ENCODE measurements around the gene PYCARD. TPM values are rescaled to one million over a fixed set of nuclear protein-coding genes. Genes with fewer than 3 reads are reported as not detected.
"Not testable (repeated sequence)": the region's sequence is repeated elsewhere in the genome, so short reads cannot be mapped to it uniquely, and the experiment has no call there.

PYCARD gene
- total RNA-seq (55.3 TPM), polyA plus RNA-seq (62.7 TPM)
- long read RNA-seq, donor 1, transcript PYCARD-201 (3 exons, 990 nt), result major isoform, 5 of 6 reads
- long read RNA-seq, donor 1, partial matches to known transcripts, result 0 of 6 reads
- long read RNA-seq, donor 1, other reads (novel, unspliced or antisense), result 0 of 6 reads
- long read RNA-seq, donor 2, result 0 reads
- long read RNA-seq, donor 3, transcript PYCARD-202 (2 exons, 696 nt), result minor isoform, 9 of 74 reads
- long read RNA-seq, donor 3, transcript PYCARD-204 (2 exons, 650 nt), result minor isoform, 11 of 74 reads
- long read RNA-seq, donor 3, transcript PYCARD-201 (3 exons, 990 nt), result major isoform, 42 of 74 reads
- long read RNA-seq, donor 3, partial matches to known transcripts, result 12 of 74 reads
- long read RNA-seq, donor 3, other reads (novel, unspliced or antisense), result 0 of 74 reads
- long read RNA-seq, donor 4, transcript PYCARD-204 (2 exons, 650 nt), result minor isoform, 5 of 42 reads
- long read RNA-seq, donor 4, transcript PYCARD-201 (3 exons, 990 nt), result major isoform, 20 of 42 reads
- long read RNA-seq, donor 4, transcript PYCARD-202 (2 exons, 696 nt), result minor isoform, 5 of 42 reads
- long read RNA-seq, donor 4, partial matches to known transcripts, result 12 of 42 reads
- long read RNA-seq, donor 4, other reads (novel, unspliced or antisense), result 0 of 42 reads
- long read RNA-seq, donor 5, transcript PYCARD-201 (3 exons, 990 nt), result major isoform, 41 of 50 reads
- long read RNA-seq, donor 5, transcript PYCARD-204 (2 exons, 650 nt), result minor isoform, 5 of 50 reads
- long read RNA-seq, donor 5, partial matches to known transcripts, result 0 of 50 reads
- long read RNA-seq, donor 5, other reads (novel, unspliced or antisense), result 0 of 50 reads
- long read RNA-seq, donor 6, transcript PYCARD-202 (2 exons, 696 nt), result minor isoform, 5 of 29 reads
- long read RNA-seq, donor 6, transcript PYCARD-201 (3 exons, 990 nt), result major isoform, 23 of 29 reads
- long read RNA-seq, donor 6, partial matches to known transcripts, result 0 of 29 reads
- long read RNA-seq, donor 6, other reads (novel, unspliced or antisense), result 0 of 29 reads
- long read RNA-seq, donor 7, transcript PYCARD-204 (2 exons, 650 nt), result minor isoform, 5 of 38 reads
- long read RNA-seq, donor 7, transcript PYCARD-201 (3 exons, 990 nt), result major isoform, 20 of 38 reads
- long read RNA-seq, donor 7, transcript PYCARD-202 (2 exons, 696 nt), result minor isoform, 6 of 38 reads
- long read RNA-seq, donor 7, partial matches to known transcripts, result 7 of 38 reads
- long read RNA-seq, donor 7, other reads (novel, unspliced or antisense), result 0 of 38 reads
- long read RNA-seq, donor 8, transcript PYCARD-201 (3 exons, 990 nt), result major isoform, 12 of 13 reads
- long read RNA-seq, donor 8, partial matches to known transcripts, result 0 of 13 reads
- long read RNA-seq, donor 8, other reads (novel, unspliced or antisense), result 0 of 13 reads
- long read RNA-seq, donor 9, transcript PYCARD-201 (3 exons, 990 nt), result major isoform, 19 of 23 reads
- long read RNA-seq, donor 9, partial matches to known transcripts, result 0 of 23 reads
- long read RNA-seq, donor 9, other reads (novel, unspliced or antisense), result 0 of 23 reads
- long read RNA-seq, donor 10, transcript PYCARD-201 (3 exons, 990 nt), result major isoform, 27 of 31 reads
- long read RNA-seq, donor 10, partial matches to known transcripts, result 0 of 31 reads
- long read RNA-seq, donor 10, other reads (novel, unspliced or antisense), result 0 of 31 reads

GRCh38 chr16:31202414-31203375 is at the start of gene PYCARD:
PYCARD (minus strand) TSS chr16:31202760; CDS start chr16:31202690, 70 bp downstream.
- Histone ChIP-seq H3K4me3 (ENCODE audit: low read length in 2 of 2) (peak within 1 kb of the TSS; percentile 68 to 88), H3K36me3 (ENCODE audit: control insufficient read depth in 2 of 2, insufficient read depth in 2 of 2, low read length in 1 of 2) (peaks cover 10 to 19% of the 10 kb centered on the region in 2 donors), H3K4me1 (ENCODE audit: control insufficient read depth in 2 of 2, insufficient read depth in 2 of 2, low read length in 2 of 2) (peaks cover 10 to 22% of the 10 kb centered on the region in 2 donors), H3K27me3 (ENCODE audit: control insufficient read depth in 2 of 2, insufficient read depth in 1 of 2, low read length in 1 of 2) (peaks cover 0 to 9% of the 10 kb centered on the region in 2 donors), H3K27ac (ENCODE audit: low read depth in 1 of 2, low read length in 1 of 2) (peak within 1 kb of the TSS; percentile 64 to 72), H3K9me3 (ENCODE audit: control insufficient read depth in 2 of 2, insufficient read depth in 1 of 2, low read length in 1 of 2) (no peaks in the 10 kb centered on the region)
- peak in 2 of 9 donors; percentile 24 to 53 for DNase-seq (ENCODE audit: low read depth in 6 of 9, low spot score in 9 of 9)
- 4% methylated on average over 69 of the region's 69 CpGs for WGBS

- Histone ChIP-seq H3K9me3 (ENCODE audit: control insufficient read depth in 2 of 2, insufficient read depth in 1 of 2, low read length in 1 of 2) (no peaks in the 10 kb centered on the region), H3K36me3 (ENCODE audit: control insufficient read depth in 2 of 2, insufficient read depth in 2 of 2, low read length in 1 of 2) (no peaks in the 10 kb centered on the region), H3K4me1 (ENCODE audit: control insufficient read depth in 2 of 2, insufficient read depth in 2 of 2, low read length in 2 of 2) (no peaks in the 10 kb centered on the region), H3K27ac (ENCODE audit: low read depth in 1 of 2, low read length in 1 of 2) (no peak overlapping the region), H3K27me3 (ENCODE audit: control insufficient read depth in 2 of 2, insufficient read depth in 1 of 2, low read length in 1 of 2) (no peaks in the 10 kb centered on the region), H3K4me3 (ENCODE audit: low read length in 2 of 2) (no peak overlapping the region)
- 98% methylated on average over 5 of the region's 5 CpGs for WGBS
- no peak for DNase-seq (ENCODE audit: low read depth in 6 of 9, low spot score in 9 of 9)
Measured at GRCh38 chr16:31251435-31251834, 48.9 kb upstream of the PYCARD start.

- Histone ChIP-seq H3K4me1 (ENCODE audit: control insufficient read depth in 2 of 2, insufficient read depth in 2 of 2, low read length in 2 of 2) (no peaks in the 10 kb centered on the region), H3K27me3 (ENCODE audit: control insufficient read depth in 2 of 2, insufficient read depth in 1 of 2, low read length in 1 of 2) (no peaks in the 10 kb centered on the region), H3K36me3 (ENCODE audit: control insufficient read depth in 2 of 2, insufficient read depth in 2 of 2, low read length in 1 of 2) (no peaks in the 10 kb centered on the region), H3K27ac (ENCODE audit: low read depth in 1 of 2, low read length in 1 of 2) (no peak overlapping the region), H3K9me3 (ENCODE audit: control insufficient read depth in 2 of 2, insufficient read depth in 1 of 2, low read length in 1 of 2) (no peaks in the 10 kb centered on the region), H3K4me3 (ENCODE audit: low read length in 2 of 2) (no peak overlapping the region)
- no peak for DNase-seq (ENCODE audit: low read depth in 6 of 9, low spot score in 9 of 9)
- 97% methylated on average over 7 of the region's 7 CpGs for WGBS
Measured at GRCh38 chr16:31250782-31251384, 48.3 kb upstream of the PYCARD start.

- H3K27me3 ChIP-seq (ENCODE audit: control insufficient read depth in 2 of 2, insufficient read depth in 1 of 2, low read length in 1 of 2), result no peaks in the 10 kb centered on the region
- 95% methylated on average over 5 of the region's 5 CpGs for WGBS
Measured at GRCh38 chr16:31248344-31248743, 45.8 kb upstream of the PYCARD start.

GRCh38 chr16:31246296-31246695 is 43.7 kb upstream of the PYCARD start:
- no peak for DNase-seq (ENCODE audit: low read depth in 6 of 9, low spot score in 9 of 9)
- H3K27me3 ChIP-seq (ENCODE audit: control insufficient read depth in 2 of 2, insufficient read depth in 1 of 2, low read length in 1 of 2), result no peaks in the 10 kb centered on the region
- no peak overlapping the region for H3K4me3 ChIP-seq (ENCODE audit: low read length in 2 of 2)
- H3K27ac ChIP-seq (ENCODE audit: low read depth in 1 of 2, low read length in 1 of 2), result no peak overlapping the region
- WGBS, result 98% methylated on average over 3 of the region's 3 CpGs
- no peaks in the 10 kb centered on the region for H3K9me3 ChIP-seq (ENCODE audit: control insufficient read depth in 2 of 2, insufficient read depth in 1 of 2, low read length in 1 of 2)
- no peaks in the 10 kb centered on the region for H3K4me1 ChIP-seq (ENCODE audit: control insufficient read depth in 2 of 2, insufficient read depth in 2 of 2, low read length in 2 of 2)
- H3K36me3 ChIP-seq (ENCODE audit: control insufficient read depth in 2 of 2, insufficient read depth in 2 of 2, low read length in 1 of 2), result no peaks in the 10 kb centered on the region

More at GRCh38 chr16:31248344-31248743, 45.8 kb upstream of the PYCARD start:
- H3K4me1 ChIP-seq (ENCODE audit: control insufficient read depth in 2 of 2, insufficient read depth in 2 of 2, low read length in 2 of 2), result no peaks in the 10 kb centered on the region
- H3K9me3 ChIP-seq (ENCODE audit: control insufficient read depth in 2 of 2, insufficient read depth in 1 of 2, low read length in 1 of 2), result no peaks in the 10 kb centered on the region
- DNase-seq (ENCODE audit: low read depth in 6 of 9, low spot score in 9 of 9), result no peak
- no peak overlapping the region for H3K27ac ChIP-seq (ENCODE audit: low read depth in 1 of 2, low read length in 1 of 2)
- H3K36me3 ChIP-seq (ENCODE audit: control insufficient read depth in 2 of 2, insufficient read depth in 2 of 2, low read length in 1 of 2), result no peaks in the 10 kb centered on the region
- no peak overlapping the region for H3K4me3 ChIP-seq (ENCODE audit: low read length in 2 of 2)

- H3K9me3 ChIP-seq (ENCODE audit: control insufficient read depth in 2 of 2, insufficient read depth in 1 of 2, low read length in 1 of 2); DNase-seq (ENCODE audit: low read depth in 6 of 9, low spot score in 9 of 9); H3K36me3 ChIP-seq (ENCODE audit: control insufficient read depth in 2 of 2, insufficient read depth in 2 of 2, low read length in 1 of 2); H3K27ac ChIP-seq (ENCODE audit: low read depth in 1 of 2, low read length in 1 of 2); H3K27me3 ChIP-seq (ENCODE audit: control insufficient read depth in 2 of 2, insufficient read depth in 1 of 2, low read length in 1 of 2); H3K4me1 ChIP-seq (ENCODE audit: control insufficient read depth in 2 of 2, insufficient read depth in 2 of 2, low read length in 2 of 2); H3K4me3 ChIP-seq (ENCODE audit: low read length in 2 of 2): not testable (repeated sequence)
- WGBS, result 89% methylated on average over 8 of the region's 8 CpGs
Measured at GRCh38 chr16:31245598-31245997, 43.0 kb upstream of the PYCARD start.

GRCh38 chr16:31243734-31244670 is 41.4 kb upstream of the PYCARD start:
- no peaks in the 10 kb centered on the region for H3K27me3 ChIP-seq (ENCODE audit: control insufficient read depth in 2 of 2, insufficient read depth in 1 of 2, low read length in 1 of 2)
- no peaks in the 10 kb centered on the region for H3K4me1 ChIP-seq (ENCODE audit: control insufficient read depth in 2 of 2, insufficient read depth in 2 of 2, low read length in 2 of 2)
- H3K36me3 ChIP-seq (ENCODE audit: control insufficient read depth in 2 of 2, insufficient read depth in 2 of 2, low read length in 1 of 2), result no peaks in the 10 kb centered on the region
- H3K27ac ChIP-seq (ENCODE audit: low read depth in 1 of 2, low read length in 1 of 2), result no peak overlapping the region
- H3K9me3 ChIP-seq (ENCODE audit: control insufficient read depth in 2 of 2, insufficient read depth in 1 of 2, low read length in 1 of 2), result no peaks in the 10 kb centered on the region
- WGBS, result 32% methylated on average over 8 of the region's 9 CpGs
- peak in 1 of 9 donors; percentile 29 for DNase-seq (ENCODE audit: low read depth in 6 of 9, low spot score in 9 of 9)
- no peak overlapping the region for H3K4me3 ChIP-seq (ENCODE audit: low read length in 2 of 2)
